NCI-H1092 (cell line): ENCODE results near the gene KITLG.
"Not testable (repeated sequence)": the region's sequence is repeated elsewhere in the genome, so short reads cannot be mapped to it uniquely, and the experiment has no call there.

ENCODE experiments used
- DNase-seq: peaks from one replicate; lab custom pipeline; 2025; lab: John Stamatoyannopoulos, UW

The KITLG gene

GRCh38 chr12:88575361-88575970 is 4.8 kb downstream of the KITLG start:
- no peak for DNase-seq

- DNase-seq = no peak
These were observed 6.0 kb downstream of the KITLG start for GRCh38 chr12:88574278-88574677.

GRCh38 chr12:88573583-88573982 is 6.7 kb downstream of the KITLG start:
- DNase-seq = no peak

GRCh38 chr12:88572781-88573549 is 7.3 kb downstream of the KITLG start:
- no peak for DNase-seq

GRCh38 chr12:88571543-88571942 is 8.7 kb downstream of the KITLG start:
- no peak for DNase-seq

GRCh38 chr12:88570103-88570502 is 10.2 kb downstream of the KITLG start:
- DNase-seq = no peak

GRCh38 chr12:88566430-88566829 is 13.8 kb downstream of the KITLG start:
- DNase-seq = no peak

GRCh38 chr12:88562846-88563582 is 17.3 kb downstream of the KITLG start:
- no peak for DNase-seq

GRCh38 chr12:88562151-88562550 is 18.1 kb downstream of the KITLG start:
- no peak for DNase-seq

GRCh38 chr12:88559772-88560171 is 20.5 kb downstream of the KITLG start:
- no peak for DNase-seq

- no peak for DNase-seq
These were observed 21.1 kb downstream of the KITLG start for GRCh38 chr12:88559199-88559598.

GRCh38 chr12:88558340-88558867 is 21.9 kb downstream of the KITLG start:
- no peak for DNase-seq

GRCh38 chr12:88556213-88556774 is 24.0 kb downstream of the KITLG start:
- no peak for DNase-seq

GRCh38 chr12:88553941-88554658 is 26.2 kb downstream of the KITLG start:
- peak; percentile 73 for DNase-seq

- DNase-seq = no peak
These were observed 27.6 kb downstream of the KITLG start for GRCh38 chr12:88552610-88553079.

- DNase-seq = no peak
These were observed 30.3 kb downstream of the KITLG start for GRCh38 chr12:88549929-88550328.

- DNase-seq = not testable (repeated sequence)
These were observed 32.3 kb downstream of the KITLG start for GRCh38 chr12:88547949-88548348.

- no peak for DNase-seq
These were observed 33.4 kb downstream of the KITLG start for GRCh38 chr12:88546853-88547252.

- DNase-seq = no peak
These were observed 34.0 kb downstream of the KITLG start for GRCh38 chr12:88546226-88546625.

GRCh38 chr12:88544991-88545980 is 35.0 kb downstream of the KITLG start:
- no peak for DNase-seq
